Activated T-cell treated with anti-CD3 and anti-CD28 coated beads, Interleukin-2, amount 50 U/mL, for 48 hours (primary cell): Measurements from ENCODE around the gene PRRC2B.
"Not testable (repeated sequence)": the region's sequence is repeated elsewhere in the genome, so short reads cannot be mapped to it uniquely, and the experiment has no call there.

Experiments used
- DNase-seq, 2 experiments: peaks; one replicate each; pipeline ENCODE4 v3.0.0-alpha.2; 2020

Gene PRRC2B

DNA sequence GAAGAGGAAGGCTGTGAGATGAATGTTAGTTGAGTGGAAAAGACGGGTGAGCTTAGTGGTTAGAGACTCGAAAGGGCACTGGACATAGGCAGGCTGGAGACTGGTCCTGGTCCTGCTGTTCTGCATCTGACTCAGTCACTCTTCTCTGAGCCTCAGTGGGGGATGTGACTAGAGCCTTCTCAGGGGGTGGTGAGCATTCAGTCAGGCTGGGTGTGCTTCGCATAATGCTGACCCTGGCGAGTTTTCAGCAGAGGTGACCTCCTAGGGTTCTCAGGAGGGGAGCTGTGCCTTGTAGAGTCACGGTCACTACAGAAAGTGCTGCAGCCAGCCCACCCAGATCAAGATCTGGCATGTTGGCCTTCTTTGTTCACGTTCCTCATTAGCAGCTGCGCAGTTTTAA lies 44.3 kb downstream of the PRRC2B start:
- DNase-seq = no peak

DNA sequence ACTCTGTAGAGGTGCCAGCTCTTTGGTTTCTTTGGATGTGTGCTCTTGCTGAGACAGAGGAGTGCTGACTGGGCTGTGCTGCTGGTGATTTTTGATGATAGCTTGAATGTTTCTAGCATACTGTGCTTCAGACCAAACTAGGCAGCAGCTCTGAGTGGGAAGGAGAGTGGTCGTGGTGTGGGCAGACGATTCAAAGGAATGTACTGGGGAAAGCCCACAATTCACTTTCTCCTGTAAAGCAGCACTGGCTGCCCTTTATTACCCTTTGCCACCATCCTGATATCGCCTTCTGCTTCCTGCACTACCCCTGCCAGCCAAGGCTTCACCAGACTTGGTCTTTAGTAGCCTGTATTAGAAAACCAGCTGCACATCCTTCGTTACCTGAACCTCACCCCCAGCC lies 45.3 kb downstream of the PRRC2B start:
- no peak for DNase-seq

DNA sequence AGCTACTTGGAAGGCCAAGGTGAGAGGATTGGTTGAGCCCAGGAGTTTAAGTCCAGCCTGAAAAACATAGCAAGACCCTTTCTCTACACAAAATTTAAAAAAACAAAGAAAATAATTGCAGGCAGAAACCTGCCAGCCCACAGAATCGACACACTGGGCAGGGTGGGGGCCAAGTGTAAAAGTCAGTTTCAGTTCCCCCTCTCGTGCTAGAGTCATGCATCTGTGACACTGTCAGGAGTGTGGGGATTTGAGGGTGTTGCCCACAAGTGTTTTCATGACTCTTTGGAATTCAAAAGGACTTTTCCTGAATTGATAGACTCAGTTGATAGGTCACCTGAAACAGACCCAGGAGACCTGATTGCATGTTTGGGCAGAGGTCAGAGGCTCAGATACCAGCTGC lies 47.6 kb downstream of the PRRC2B start:
- no peak for DNase-seq

DNA sequence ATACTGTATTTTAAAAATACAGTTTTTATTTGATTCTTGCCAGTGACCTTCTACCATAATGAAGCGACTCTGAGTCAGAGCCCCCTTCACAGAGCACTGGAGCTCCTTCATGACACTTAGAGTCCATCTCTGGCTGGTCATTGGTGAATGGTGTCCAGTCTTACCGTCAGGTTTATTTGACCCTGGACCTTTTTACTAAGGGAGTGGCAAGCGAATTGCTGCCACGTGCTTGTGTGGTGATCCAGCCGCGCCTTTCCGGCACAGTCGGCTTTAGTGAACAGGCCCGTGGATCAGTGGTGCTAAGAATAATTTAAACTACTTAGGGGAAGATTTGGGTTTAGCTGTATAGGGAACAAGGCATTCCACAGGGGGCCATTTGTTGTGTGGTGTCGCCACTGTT lies 48.5 kb downstream of the PRRC2B start:
- DNase-seq = no peak

DNA sequence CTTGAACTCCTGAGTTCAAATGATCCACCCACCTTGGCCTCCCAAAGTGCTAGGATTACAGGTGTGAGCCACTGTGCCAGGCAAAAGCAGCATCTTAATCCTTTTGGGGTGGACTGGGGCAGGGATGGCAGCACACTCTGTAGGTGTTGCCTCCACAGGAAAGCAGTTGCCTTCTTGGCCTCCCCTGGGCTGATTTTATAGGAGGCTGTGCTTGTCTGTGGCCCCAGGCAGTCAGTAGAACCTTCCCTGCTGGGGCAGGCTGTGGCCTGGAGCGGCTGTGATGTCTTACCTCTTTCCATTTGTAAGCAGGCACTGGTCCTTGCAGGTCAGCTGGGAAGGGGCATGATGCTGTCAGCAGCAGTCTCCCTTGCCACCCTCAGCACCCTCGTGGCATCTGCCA lies 49.8 kb downstream of the PRRC2B start:
- DNase-seq = no peak

DNA sequence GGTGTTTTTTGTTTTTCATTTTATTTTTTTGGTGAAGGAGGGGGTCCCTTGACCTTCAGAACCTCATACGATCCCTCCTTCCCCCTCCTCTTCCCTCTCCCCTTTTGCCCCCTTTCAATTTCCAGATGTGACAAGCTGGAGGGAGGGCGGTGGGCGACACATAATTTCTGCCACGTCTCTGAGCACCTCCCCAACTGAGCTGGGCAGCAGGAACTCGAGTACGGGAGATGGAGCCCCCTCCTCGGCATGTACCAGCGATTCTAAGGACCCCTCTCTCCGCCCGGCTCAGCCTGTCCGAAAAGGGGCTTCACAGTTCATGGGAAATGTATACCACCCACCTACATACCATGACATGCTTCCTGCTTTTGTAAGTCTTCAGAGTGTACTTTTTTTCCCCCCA lies 52.4 kb downstream of the PRRC2B start:
- no peak for DNase-seq

DNA sequence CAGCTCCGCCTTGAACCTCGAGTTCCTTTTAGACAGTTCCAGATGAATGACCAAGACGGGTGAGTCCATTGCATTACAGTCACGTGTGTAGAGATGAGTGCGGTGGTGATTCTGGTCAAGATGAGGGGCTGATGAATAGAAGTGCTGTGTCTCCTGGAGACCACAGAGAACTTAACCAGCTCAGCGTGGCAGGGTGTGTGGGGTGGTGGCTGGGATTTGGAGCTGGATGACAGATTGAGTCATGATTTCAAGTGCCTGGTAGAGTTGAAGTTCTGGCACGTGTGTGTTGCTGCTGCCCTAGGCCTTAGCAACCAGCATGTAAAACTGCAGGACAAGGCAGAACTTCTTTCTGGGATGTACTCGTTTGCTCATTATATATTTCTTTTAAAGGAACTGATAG lies 53.3 kb downstream of the PRRC2B start:
- no peak for DNase-seq

DNA sequence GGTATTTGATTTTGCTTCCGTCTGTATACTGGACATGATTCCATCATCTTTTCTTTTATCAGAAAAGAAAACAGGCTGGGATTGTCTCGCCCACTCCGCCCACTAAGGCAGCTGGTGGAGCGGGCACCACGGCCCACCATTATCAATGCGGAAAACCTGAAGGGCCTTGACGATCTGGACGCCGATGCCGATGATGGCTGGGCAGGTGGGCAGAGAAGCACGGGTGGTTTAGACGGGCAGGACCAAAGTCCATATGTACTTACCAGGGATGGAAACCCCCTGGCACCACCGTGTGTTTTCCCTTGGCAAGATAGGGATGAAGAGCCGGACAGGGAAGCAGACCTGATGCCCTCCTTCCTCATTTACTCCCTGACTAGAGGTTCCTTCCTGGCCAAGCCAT lies 53.7 kb downstream of the PRRC2B start:
- DNase-seq = no peak

DNA sequence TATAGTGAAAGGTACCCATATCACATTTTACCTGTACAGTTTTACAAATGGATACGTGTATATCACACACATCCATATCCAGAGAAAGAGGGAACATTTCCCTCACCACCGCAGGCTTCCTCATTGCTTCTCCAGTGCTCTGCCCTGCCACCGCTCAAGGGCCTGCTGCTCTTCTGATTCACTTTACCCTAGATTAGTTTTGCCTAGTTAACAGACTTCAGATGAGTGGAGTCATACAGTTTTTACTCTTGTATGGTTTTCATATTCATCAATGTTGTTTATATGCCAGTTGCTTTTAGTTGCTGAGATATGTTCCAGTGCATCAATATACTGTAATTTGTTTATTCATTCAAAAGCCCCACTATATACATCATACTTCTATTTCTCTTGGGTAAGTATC lies 54.9 kb downstream of the PRRC2B start:
- DNase-seq = no peak

DNA sequence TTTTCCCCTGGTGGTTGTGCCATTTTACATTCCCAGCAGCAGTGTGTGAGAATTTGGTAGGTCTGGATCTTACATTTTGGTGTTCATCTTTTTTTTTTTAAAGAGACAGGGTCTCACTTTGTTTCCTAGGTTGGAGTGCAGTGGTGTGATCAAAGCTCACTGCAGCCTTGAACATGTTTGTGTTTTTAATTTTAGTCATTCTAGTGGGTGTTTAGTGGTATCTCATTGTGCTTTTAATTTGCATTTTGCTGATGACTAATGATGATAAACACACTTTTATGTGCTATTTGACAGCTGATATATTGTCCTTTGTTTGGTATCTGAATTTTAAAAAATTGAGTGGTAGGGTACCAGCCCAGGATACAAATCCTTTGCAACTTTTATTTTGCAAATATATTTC lies 55.4 kb downstream of the PRRC2B start:
- no peak for DNase-seq

DNA sequence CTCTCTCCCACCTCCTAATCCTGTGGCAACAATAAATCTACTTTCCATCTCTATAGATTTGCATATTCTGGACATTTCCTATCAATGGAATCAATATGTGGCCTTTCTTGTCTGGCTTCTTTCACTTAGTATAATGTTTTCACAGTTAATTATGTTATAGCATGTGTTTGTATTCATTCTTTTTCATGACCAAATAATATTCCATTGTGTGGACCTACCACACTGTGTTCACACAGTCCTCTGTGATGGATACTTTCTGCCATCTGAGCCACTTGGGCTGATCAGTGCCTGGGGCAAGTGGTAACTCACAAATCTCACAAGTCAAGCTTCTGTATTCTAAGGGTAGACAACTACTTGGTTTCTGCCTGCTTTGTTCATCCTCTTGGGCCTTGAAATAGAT lies 60.1 kb downstream of the PRRC2B start:
- DNase-seq = no peak

DNA sequence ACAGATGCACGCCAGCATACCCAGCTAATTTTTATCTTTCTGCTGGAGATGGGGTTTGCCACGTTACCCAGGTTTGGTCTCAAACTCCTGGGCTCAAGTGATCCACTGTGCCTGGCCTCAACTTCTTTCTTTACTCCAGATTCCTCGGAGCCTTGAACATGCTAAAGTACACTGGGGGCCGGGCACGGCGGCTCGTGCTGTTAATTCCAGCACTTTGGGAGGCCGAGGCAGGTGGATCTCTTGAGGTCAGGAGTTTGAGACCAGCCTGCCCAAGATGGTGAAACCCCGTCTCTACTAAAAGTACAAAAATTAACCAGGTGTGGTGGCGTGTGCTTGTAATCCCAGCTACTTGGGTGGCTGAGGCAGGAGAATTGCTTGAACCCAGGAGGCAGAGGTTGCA lies 61.8 kb downstream of the PRRC2B start:
- not testable (repeated sequence) for DNase-seq

DNA sequence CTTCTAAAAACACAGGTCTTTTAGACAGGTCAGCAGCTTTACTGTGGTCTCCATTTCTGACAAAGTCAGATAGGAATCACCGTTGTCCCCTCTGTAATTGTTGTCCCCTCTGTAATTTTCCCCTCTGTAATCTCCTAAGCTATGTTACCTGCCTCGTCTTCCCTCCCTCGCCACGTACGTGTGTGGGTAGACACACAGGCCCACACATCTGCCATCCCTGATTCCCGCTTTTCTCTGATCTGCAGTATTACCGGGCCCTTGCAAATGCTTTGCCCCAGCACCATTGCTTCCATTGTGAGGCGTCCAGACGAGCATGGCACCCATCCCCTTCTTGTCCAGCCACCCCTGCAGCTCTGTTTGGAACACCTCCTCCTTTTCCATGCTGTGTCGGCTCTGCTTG lies 63.9 kb downstream of the PRRC2B start:
- DNase-seq = no peak

DNA sequence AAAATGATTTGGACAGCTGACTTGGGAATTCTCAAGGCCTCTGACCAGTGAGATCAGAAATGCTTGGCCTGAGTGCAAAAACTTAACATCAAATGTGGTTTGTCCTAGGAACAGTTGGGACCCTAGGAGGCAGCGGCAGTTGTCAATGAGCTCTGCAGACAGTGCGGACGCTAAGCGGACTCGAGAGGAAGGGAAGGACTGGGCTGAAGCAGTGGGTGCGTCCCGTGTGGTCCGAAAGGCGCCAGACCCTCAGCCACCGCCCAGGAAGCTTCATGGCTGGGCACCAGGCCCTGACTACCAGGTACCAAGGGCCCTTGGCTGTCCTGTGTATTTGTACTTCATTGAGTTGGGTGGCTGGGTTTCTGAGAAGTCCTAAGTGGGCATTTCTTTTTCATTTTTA lies 65.2 kb downstream of the PRRC2B start:
- no peak for DNase-seq

DNA sequence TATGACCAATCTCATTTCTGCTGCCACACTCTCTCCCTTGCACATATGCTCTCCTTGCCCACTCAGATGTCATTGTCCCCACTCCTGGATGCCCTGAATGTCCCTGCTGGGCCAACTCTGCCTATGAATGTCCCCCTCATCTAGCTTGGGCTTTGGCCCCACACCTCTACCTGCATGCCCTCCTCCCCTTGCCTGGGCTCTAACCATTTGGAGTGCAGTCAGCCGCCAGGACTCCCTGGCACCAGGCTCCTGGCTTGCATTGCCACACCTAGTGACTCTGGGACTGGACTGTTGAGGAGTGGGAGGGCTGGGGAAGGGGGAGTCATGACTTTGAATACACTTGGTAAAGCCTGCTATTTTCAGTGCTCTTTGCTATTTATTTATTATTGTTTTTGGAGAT lies 67.3 kb downstream of the PRRC2B start:
- no peak for DNase-seq

DNA sequence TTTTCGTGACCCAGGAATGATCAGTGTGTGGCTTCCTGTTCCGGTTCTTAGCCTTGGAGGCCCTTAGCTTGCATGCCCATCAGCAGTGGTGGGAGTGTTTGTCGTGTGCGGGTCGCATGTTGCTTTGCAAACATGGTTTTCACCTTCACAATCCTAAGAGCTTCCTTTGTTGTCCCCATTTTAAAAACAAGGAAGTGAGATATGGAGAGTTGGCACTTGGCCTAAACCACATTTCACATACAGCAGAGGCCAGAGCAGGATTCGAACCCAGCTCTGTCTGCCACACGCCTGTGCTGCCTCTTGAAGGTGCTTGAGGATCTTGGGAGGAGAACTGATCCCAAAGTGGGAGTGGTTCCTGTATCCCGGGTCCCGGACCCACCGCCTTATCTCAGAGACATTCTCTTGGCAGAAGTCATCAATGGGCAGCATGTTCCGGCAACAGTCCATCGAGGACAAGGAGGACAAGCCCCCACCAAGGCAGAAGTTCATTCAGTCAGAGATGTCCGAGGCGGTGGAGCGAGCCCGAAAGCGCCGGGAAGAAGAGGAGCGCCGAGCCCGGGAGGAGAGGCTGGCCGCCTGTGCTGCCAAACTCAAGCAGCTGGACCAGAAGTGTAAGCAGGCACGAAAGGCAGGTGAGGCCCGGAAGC lies 70.6 kb downstream of the PRRC2B start:
- DNase-seq = no peak

DNA sequence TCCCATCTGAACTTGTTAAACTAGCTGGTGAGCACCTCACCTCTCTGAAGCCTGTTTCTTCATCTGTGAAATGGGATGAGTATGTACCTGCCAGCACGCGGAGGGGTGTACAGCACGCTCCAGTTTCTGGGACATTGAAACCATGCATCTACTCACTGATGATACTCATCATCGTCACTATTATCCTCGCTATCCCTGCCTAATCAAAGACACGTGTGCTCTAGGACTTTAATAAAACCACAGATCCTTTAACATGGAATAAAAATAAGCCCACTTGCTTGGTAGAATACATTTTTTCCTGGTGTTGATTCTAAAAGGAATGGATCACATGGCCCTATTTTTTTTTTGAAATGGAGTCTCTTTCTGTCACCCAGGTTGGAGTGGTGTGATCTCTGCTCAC lies 71.5 kb downstream of the PRRC2B start:
- no peak for DNase-seq

DNA sequence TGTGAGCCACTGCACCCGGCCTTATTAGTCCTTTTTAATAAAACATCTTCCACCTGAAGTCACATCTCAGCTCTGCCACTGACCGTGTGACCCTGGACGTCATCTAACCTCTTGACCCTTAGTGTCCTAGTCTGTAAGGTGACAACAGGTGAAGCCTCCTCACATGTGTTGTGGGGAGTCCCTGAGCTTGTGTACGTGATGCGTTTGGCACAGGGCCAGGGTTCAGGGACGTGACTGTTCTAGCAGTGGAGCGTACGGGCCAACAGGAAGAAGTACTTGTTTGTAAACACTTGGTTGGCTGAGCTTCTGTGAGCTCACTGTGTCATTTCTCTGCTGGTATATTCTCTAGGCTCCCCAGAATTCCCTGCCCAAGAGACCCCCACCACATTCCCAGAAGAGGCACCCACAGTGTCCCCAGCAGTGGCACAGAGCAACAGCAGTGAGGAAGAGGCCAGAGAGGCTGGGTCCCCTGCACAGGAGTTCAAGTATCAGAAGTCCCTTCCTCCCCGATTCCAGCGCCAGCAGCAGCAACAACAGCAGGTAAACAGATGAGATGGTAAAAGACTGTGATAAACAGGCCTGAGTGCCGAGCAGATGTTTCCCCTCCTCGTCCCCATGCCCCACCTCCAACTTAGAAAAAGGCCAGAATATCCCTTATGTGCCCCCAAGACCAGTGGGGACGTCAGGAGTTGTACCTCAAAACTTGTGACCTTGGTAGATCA lies 73.5 kb downstream of the PRRC2B start:
- DNase-seq = no peak

DNA sequence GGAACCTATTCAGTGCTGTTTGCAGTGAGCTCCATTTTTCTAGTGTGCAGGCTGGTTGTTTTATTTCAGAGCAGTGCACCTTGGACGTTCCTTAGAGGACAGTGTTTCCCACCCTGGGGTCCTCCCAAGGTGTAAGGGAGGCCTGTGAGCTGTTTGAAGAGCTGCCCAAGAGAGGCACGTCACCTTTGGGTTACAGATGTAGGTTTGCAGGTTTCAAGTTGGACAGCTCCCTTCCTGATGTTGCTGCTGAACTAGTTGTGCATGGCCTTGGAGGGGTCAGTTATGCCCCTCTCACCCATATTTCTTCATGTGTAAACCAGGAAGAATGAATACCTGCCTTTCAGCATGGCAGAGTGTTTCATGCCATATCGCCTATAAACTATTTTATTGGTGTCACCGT lies 74.1 kb downstream of the PRRC2B start:
- no peak for DNase-seq

DNA sequence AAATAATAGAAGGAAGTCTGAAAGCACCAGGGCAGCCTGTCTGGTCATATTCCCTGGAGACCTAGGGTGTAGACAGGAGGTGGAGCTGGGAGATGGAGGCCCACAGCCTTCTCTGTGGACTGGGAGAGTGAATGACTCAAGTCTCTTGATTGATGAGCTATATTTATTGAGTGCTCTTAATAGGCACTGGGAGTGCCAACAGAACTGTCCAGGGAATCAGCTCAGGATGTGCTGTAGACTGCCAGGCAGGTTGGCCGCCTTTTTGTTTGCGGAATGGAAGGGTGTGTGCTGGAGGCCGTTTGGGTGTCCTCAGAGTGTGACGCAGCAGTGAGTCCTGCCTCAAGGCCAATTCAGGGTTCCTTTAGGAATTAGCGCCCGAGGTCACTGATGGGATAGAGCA lies 75.5 kb downstream of the PRRC2B start:
- DNase-seq = no peak

DNA sequence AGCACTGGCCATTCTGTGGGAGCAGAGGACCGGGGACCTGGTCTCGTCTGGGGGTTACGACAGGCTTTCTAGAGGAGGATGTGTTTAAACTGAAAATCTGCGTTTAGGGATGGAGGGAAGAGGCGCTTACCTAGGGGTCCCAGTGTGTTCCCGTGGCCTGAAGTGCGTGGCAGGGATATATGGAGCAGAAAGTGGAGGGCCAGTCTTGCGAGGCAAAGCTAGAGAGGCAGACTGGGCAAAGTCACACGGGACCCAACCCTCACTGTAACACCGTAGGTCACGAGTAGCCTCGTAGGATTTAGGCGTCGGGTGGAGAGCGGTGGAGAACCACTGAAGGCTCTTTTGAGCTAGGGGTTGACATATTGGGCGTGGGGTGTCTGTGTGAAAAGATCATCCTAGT lies 76.1 kb downstream of the PRRC2B start:
- no peak for DNase-seq

DNA sequence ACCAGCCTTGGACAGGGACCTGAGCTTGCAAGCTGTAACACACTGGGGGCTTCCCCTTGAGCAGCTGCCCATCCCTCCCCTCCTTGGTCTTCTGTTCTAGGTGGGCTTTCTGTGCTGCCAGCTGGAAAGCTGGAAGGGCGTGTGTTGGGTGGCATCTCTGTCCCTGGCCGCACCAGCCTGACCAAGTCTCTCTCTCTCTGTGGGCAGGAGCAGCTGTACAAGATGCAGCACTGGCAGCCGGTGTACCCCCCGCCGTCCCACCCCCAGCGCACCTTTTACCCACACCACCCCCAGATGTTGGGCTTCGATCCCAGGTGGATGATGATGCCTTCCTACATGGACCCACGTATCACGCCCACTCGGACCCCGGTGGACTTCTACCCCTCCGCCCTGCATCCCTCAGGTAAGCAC lies 76.7 kb downstream of the PRRC2B start:
- DNase-seq = no peak

DNA sequence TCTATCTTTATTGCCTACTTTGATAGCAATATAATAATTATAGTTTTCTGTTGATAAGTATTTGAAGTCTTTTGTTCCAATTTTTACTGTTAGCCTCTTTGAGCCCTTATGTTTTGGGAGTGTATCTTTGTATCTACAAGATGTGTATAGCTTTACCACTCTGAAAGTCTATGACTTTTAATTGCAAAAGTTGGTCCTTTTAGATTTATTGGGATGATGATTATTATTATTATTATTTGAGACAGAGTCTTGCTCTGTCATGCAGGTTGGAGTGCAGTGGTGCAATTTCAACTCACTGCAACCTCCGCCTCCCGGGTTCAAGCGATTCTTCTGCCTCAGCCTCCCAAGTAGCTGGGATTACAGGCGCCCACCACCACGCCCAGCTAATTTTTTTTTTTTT lies 78.2 kb downstream of the PRRC2B start:
- not testable (repeated sequence) for DNase-seq

DNA sequence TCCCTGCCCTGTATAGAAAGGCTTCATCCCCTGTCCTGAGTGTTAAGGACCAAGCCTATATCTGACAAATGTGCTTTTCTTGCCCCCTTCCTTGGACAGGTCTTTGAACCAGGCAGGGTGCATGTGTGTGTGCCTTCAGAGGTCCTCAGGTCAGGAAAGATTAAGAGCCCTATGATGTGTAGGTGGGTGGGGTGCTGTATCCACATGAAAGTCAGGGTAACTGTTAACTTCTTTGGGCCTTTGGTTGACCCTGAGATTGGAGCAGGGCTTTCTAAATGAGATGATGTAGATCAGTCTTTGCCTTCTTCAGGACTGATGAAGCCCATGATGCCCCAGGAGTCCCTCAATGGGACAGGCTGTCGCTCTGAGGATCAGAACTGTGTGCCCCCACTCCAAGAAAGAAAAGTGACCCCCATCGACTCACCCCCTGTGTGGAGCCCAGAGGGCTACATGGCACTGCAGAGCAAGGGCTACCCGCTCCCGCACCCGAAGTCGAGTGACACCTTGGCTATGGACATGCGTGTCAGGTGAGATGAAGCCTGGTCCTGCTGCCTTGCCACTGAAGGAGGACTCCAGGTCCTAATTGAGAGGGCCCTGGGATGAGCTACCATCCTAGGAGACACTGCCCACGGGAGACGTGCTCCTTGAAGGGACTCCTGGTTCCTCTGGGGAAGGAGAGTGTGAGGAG lies 79.5 kb downstream of the PRRC2B start:
- no peak for DNase-seq

DNA sequence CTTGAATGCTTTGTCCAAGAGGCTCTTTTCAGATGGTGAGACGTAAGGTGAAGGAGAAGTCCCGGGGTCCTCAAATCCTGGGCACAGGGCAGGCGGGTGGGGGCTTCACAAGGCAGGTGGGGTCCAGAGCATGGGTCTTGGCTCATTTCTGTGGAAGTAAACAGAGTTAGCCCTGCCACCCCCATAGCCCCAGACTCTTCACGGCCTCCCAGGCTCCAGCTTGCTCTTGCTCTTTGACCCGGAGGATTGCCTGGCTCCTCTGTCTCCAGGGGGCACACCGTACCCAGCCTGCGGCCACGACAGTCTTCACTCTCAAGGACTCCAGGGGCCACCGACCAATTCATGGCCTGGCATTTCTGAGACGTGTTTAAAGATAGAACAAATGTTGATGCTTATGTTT lies 80.0 kb downstream of the PRRC2B start:
- no peak for DNase-seq
